GM21737 (cell line): ENCODE data around the gene CPA4.
"Not testable (repeated sequence)": the region's sequence is repeated elsewhere in the genome, so short reads cannot be mapped to it uniquely, and the experiment has no call there.

ENCODE experiments used
- ATAC-seq: cut with Tn5 transposase; IDR thresholded peaks from one replicate; pipeline ENCODE4 v1.9.1; 2021; ENCODE audit warnings: mild to moderate bottlenecking, moderate library complexity; ENCODE audit not compliant: unreplicated experiment

The CPA4 gene

GRCh38 chr7:130299866-130300265 is 6.9 kb downstream of the CPA4 start:
- ATAC-seq: no peak

DNA sequence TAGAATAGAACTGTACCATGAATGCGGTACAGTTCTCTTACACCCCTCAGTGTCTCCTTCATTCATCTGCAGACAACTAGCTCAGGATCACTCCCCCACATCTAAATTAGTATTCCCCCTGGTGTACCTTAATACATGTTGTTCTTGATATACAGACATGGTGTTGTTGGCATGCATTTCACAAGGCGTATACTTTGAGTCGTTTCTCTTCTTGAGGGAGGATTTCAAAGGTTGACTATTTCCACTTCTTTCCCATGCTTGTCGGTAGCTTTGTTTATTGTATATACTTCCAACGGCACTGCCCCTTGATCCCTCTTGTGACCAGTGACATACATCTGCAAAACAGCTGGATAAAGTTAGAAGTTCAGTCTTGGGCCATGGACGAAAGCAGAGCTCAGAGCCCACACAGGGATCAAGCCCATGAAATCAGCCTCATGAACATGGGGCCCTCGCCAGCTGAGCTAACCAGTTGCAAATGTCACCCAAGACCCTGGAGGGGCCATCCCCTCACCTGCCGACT is 8.6 kb downstream of the CPA4 start:
- no peak for ATAC-seq

- no peak for ATAC-seq
Measured at GRCh38 chr7:130302649-130303048, 9.7 kb downstream of the CPA4 start.

- ATAC-seq: no peak
Measured at GRCh38 chr7:130303127-130303526, 10.2 kb downstream of the CPA4 start.

GRCh38 chr7:130303551-130303950 is 10.6 kb downstream of the CPA4 start:
- no peak for ATAC-seq

GRCh38 chr7:130303982-130304381 is 11.0 kb downstream of the CPA4 start:
- ATAC-seq: no peak

GRCh38 chr7:130304878-130305277 is 11.9 kb downstream of the CPA4 start:
- no peak for ATAC-seq

DNA sequence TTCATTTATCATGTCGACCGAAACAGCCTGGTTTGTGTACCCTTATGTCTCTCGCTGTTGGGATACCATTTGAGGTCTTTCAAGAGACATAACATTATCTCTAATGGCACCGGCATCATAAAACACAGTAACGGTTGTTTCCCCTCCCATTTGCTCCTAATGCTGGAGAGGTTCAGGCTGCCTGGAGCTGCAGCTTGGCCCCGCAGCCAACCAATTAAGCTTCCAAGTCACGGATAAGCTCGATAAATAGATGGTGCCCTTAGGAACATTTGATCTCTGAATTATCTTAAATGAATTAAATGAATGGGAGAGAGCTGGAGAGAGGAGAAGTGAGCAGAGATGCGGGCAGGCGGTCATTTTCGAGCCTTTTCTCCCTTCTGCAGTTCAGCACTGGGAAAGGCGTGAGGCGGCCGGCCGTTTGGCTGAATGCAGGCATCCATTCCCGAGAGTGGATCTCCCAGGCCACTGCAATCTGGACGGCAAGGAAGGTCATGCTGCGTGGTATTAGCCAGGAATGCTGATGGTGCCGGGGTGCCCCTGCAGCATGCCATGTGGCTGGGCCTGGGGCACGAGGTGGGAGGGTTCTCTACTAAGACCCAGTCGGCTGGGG is 12.6 kb downstream of the CPA4 start:
- no peak for ATAC-seq

DNA sequence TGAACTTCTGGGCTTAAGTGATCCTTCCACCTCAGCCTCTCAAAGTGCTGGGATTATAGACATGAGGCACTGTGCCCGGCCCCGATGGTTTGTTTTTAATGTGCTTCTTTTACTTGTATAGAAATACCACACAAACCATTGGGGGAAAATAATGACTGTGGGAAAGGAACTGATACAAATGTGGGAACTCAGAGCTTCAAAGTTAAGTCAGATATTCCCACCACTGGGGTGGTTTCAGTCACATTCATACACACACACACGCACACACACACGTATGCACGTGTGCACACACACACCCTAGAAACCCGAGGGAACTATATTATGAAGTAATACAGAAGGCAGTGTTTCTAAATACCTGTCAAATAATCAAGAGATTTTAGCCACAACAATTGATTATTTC is 17.0 kb downstream of the CPA4 start:
- ATAC-seq: no peak

DNA sequence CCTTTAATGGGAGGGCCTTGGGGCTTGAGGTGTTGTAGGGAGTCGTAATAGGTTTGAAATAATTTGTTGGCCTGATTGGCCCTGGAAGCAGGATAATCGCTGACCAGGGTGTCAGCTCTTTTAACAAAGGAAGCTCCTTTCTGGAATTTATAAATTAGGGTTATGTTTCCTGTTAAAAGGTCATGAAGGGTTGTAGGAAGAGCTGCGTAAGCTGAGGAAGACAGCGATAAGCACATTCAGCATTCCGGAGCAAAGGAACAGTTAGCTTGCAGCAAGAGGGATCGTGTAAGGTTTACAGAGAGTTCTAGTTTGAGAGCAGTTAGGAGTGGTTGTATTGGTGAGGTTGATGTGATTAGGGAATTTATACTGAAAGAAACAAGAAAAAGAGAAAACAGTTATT is 21.3 kb downstream of the CPA4 start:
- ATAC-seq: no peak

- no peak for ATAC-seq
Measured at GRCh38 chr7:130319541-130319940, 26.6 kb downstream of the CPA4 start.

DNA sequence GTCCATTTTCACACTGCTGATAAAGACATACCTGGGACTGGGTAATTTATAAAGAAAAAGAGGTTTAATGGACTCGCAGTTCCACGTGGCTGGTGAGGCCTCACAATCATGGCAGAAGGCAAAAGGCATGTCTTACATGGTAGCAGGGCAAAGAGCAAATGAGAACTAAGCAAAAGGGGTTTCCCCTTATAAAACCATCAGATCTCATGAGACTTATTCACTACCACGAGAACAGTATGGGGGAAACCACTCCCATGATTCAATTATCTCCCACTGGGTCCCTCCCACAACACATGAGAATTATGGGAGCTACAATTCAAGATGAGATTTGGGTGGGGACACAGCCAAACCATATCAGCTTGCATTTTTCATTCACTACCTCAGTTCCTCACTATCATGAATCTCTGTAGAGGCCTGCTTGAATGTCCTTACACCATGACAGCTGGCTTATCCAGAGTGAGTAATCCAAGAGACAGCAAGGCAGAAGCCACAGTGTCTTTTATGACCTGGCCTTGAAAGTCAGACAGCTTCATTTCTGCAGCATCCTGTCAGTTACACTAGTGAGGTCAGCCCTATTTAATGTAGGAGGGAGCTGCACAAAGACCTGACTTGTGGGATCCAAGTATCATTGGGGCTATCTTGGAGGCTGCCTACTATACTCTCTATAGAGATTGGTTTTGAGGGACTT is 28.7 kb downstream of the CPA4 start:
- ATAC-seq: not testable (repeated sequence)

GRCh38 chr7:130322615-130323014 is 29.7 kb downstream of the CPA4 start:
- ATAC-seq: no peak

DNA sequence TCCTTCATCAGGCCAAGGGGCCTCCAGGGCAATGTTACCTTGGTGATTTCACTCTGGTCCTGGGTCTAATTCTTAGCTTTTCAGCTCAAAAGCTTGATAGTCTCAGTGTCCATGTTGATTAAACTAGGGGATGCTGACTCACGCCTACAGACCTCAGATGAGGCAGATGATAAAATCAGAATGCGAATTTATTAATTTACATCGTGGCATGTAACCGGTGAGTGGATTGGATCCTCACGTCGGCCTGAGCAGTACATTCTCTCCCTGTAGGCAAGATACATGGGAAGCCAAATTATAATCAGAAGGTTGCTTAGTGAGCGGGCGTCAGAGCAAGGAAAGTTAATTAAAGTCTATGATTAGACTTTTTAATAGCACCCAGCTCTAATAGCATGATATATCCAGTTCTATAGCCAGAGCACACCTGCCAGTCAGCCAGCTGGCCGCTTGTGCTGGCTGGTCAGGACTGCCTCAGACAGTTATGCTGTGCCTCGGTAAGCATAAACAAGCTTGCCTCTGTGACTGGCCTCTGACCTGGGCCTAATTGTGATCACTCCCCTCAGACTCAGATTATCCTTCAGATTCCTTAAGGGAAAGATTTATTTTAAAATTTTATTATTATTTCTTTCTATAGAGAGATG is 31.5 kb downstream of the CPA4 start:
- ATAC-seq: no peak

- no peak for ATAC-seq
Measured at GRCh38 chr7:130329681-130330080, 36.7 kb downstream of the CPA4 start.

DNA sequence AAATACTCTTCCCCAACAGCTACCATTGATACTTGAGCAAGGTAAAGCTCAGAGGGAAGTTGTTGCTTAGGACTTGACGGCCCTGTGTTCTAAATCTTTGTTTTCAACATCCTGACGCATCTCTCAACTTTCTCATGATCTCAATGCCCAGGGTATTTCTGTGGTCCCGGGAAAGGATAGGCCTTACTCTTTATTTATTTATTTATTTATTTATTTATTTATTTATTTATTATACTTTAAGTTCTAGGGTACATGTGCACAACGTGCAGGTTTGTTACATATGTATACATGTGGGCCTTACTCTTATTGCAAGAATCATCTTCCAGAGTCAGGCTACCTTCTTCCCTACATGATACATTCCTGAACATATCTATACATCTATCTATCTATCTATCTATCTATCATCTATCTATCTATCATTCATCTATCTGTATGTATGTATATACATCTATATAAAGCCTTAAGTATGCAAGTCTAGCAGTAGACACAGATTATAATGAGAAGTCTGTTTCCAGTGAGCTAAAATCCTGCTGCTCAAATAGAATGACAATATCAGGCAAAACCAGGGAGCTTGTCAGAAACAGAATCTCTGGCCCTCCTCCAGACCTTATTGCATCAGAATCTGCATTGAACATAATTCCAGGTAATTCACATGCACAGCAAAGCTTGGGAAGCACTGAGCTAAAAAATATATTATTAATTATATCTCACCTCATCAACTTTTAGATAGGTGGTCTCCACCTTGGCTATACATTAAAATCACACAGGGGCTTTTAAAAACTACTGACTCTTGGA is 39.5 kb downstream of the CPA4 start:
- ATAC-seq: no peak

GRCh38 chr7:130333832-130334231 is 40.9 kb downstream of the CPA4 start:
- ATAC-seq: no peak

- no peak for ATAC-seq
Measured at GRCh38 chr7:130334274-130334673, 41.3 kb downstream of the CPA4 start.

- ATAC-seq: no peak
Measured at GRCh38 chr7:130337410-130337971, 44.5 kb downstream of the CPA4 start.

DNA sequence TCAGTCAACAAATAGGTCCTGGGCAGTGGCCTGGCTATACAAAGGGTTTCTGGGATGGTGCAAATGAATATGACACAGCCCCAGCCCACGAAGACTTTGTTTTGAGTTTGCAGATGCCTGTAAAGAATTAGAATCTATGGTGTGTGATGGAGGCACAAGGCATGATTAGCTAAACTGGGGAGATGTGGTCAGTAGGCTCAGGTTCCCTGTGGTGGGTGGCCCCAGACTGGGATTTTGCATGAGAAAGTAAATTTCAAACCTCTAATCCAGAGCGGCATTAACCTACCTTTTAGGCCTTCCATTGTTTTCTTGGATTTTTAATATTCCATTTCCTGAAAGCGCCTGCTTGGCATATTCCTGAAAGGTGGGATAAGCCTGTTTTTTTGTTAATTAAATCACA is 45.3 kb downstream of the CPA4 start:
- ATAC-seq: no peak

GRCh38 chr7:130341882-130342281 is 48.9 kb downstream of the CPA4 start:
- no peak for ATAC-seq
